Epithelial cell of proximal tubule (primary cell): ENCODE data around the gene CDKN3. TPM values are rescaled to one million over a fixed set of nuclear protein-coding genes. Genes with fewer than 3 reads are reported as not detected.
"Not testable (repeated sequence)": the region's sequence is repeated elsewhere in the genome, so short reads cannot be mapped to it uniquely, and the experiment has no call there.

Experiments used
- DNase-seq: peaks from one replicate; pipeline ENCODE4 v3.0.0-alpha.2; 2011; ENCODE audit warnings: low read depth
- H3K4me3 ChIP-seq: 2 replicates; pipeline ENCODE4 v1.5.1; 2011; ENCODE audit warnings: low read depth, mild to moderate bottlenecking, low read length
- total RNA-seq: library from RNA; depleted of rRNA; stranded (reverse); fragments of >200 nt; gene quantifications from 2 replicates; pipeline ENCODE4 v1.2.3, GENCODE V29; 2015
- TF ChIP-seq, protein P1 (sequence below): conservative IDR thresholded peaks from 2 replicates; pipeline ENCODE4 v1.5.1; 2012; ENCODE audit warnings: low read depth, mild to moderate bottlenecking, low read length

Gene CDKN3
- total RNA-seq, 1 donor from 2014 or later: 81.4 TPM

GRCh38 chr14:54396183-54396492, 669 bp upstream of the CDKN3 start:
- H3K4me3 ChIP-seq: peak overlapping the region; percentile 92
- DNase-seq: no peak
- TF ChIP-seq, protein P1, sequence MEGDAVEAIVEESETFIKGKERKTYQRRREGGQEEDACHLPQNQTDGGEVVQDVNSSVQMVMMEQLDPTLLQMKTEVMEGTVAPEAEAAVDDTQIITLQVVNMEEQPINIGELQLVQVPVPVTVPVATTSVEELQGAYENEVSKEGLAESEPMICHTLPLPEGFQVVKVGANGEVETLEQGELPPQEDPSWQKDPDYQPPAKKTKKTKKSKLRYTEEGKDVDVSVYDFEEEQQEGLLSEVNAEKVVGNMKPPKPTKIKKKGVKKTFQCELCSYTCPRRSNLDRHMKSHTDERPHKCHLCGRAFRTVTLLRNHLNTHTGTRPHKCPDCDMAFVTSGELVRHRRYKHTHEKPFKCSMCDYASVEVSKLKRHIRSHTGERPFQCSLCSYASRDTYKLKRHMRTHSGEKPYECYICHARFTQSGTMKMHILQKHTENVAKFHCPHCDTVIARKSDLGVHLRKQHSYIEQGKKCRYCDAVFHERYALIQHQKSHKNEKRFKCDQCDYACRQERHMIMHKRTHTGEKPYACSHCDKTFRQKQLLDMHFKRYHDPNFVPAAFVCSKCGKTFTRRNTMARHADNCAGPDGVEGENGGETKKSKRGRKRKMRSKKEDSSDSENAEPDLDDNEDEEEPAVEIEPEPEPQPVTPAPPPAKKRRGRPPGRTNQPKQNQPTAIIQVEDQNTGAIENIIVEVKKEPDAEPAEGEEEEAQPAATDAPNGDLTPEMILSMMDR: no peak

- no peak overlapping the region for H3K4me3 ChIP-seq
- TF ChIP-seq, protein P1: no peak
Observed at GRCh38 chr14:54399560-54399959, 2.8 kb downstream of the CDKN3 start.

GRCh38 chr14:54403401-54404005, 6.7 kb downstream of the CDKN3 start:
- DNase-seq, H3K4me3 ChIP-seq: not testable (repeated sequence)

More at GRCh38 chr14:54399560-54399959, 2.8 kb downstream of the CDKN3 start:
- no peak for DNase-seq

GRCh38 chr14:54410215-54410614, 13.4 kb downstream of the CDKN3 start:
- no peak for DNase-seq
- H3K4me3 ChIP-seq: no peak overlapping the region
- TF ChIP-seq, protein P1: no peak

DNA sequence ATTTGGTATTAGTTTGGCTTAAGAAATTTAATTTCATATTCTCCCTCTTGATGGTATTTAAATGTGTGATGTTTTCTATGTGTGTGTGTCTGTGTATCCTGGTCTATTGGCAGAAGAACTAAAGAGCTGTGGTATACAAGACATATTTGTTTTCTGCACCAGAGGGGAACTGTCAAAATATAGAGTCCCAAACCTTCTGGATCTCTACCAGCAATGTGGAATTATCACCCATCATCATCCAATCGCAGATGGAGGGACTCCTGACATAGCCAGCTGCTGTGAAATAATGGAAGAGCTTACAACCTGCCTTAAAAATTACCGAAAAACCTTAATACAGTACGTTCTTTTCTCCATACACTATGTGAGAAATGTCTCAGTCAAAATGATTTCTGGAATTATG, 14.6 kb downstream of the CDKN3 start:
- no peak overlapping the region for H3K4me3 ChIP-seq
- DNase-seq: no peak
- TF ChIP-seq, protein P1: no peak

GRCh38 chr14:54420478-54421142, 23.8 kb downstream of the CDKN3 start:
- DNase-seq: no peak
- TF ChIP-seq, protein P1: peak; percentile 73
- no peak overlapping the region for H3K4me3 ChIP-seq

- H3K4me3 ChIP-seq: no peak overlapping the region
- no peak for DNase-seq
- TF ChIP-seq, protein P1: no peak
Observed at GRCh38 chr14:54423991-54424390, 27.2 kb downstream of the CDKN3 start.
